T-helper 1 cell treated with Interleukin-12 subunit alpha and Interleukin-12 subunit beta and Interleukin-4 antibody, amounts not matched to agents 30 μg/mL and 1 μg/mL, for 36 hours (primary cell): ENCODE data around the gene KRTAP4-7.
"Not testable (repeated sequence)": the region's sequence is repeated elsewhere in the genome, so short reads cannot be mapped to it uniquely, and the experiment has no call there.

Experiments used
- H3K27ac Mint-ChIP-seq: one replicate; pipeline ENCODE4 v1.8.0; 2021; ENCODE audit warnings: mild to moderate bottlenecking, mixed read lengths
- H3K27me3 Mint-ChIP-seq: one replicate; pipeline ENCODE4 v1.8.0; 2021; ENCODE audit warnings: low read depth, mixed read lengths
- H3K36me3 Mint-ChIP-seq: one replicate; pipeline ENCODE4 v1.8.0; 2021; ENCODE audit warnings: low read depth, mixed read lengths
- H3K4me1 Mint-ChIP-seq: one replicate; pipeline ENCODE4 v1.8.0; 2021; ENCODE audit warnings: low read depth, mixed read lengths
- H3K4me3 Mint-ChIP-seq: one replicate; pipeline ENCODE4 v1.8.0; 2021; ENCODE audit warnings: mild to moderate bottlenecking, moderate library complexity, mixed read lengths
- H3K9me3 Mint-ChIP-seq: one replicate; pipeline ENCODE4 v1.8.0; 2021; ENCODE audit warnings: mixed read lengths

KRTAP4-7 gene

DNA sequence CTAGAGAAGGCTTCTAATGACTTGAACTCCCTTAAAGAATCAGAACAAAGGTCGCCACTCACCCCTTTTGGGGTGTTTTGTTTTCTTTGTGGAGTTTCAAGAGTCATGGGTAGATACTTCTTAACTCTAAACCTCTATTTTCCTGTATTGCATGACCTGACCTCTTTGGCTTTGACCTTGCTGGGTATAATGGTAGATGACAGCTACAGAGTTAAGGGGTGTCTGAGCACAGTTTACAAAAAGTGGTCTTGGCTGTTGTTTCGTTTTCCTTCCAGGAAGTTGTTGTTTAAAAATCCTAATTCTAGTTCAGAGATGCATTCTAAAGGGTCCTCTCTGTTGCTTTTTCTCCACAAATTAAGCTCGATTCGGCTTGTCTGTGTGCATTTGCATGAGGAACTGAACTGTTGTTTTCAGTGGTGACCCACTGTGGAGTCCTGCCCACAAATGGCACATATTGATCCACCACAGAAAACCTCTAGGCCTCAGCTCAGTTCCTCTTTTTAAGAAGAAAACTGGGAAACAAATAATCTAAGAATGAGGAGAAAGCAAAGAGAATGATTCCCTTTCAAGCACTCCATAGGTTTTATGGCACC, 4.9 kb downstream of the KRTAP4-7 start:
- not testable (repeated sequence) for H3K36me3 Mint-ChIP-seq, H3K4me3 Mint-ChIP-seq, H3K9me3 Mint-ChIP-seq, H3K4me1 Mint-ChIP-seq, H3K27ac Mint-ChIP-seq
- peaks cover 11% of the 10 kb centered on the region for H3K27me3 Mint-ChIP-seq

DNA sequence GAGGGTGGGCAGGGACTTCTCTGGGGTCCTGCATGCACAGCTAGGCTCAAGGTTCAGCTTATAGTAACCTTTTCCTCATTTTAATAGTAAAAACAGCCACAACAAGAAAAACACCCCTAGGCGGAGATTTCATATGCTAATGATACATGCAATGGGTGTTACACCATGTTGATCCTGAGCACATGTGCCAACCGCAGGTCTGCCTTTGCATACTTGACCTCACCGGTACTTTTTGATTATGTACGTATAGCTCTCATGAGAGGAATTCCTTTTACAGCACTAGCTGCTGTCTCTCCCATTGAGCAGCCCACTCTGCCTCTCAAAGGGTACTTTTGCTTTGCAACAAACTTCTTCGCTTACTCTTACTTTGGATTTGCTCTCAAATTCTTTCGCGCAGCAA, 12.1 kb downstream of the KRTAP4-7 start:
- H3K4me1 Mint-ChIP-seq = no peaks in the 10 kb centered on the region
- peaks cover 3% of the 10 kb centered on the region for H3K27me3 Mint-ChIP-seq
- no peak overlapping the region for H3K4me3 Mint-ChIP-seq
- peaks cover 5% of the 10 kb centered on the region for H3K9me3 Mint-ChIP-seq
- H3K36me3 Mint-ChIP-seq = no peaks in the 10 kb centered on the region
- no peak overlapping the region for H3K27ac Mint-ChIP-seq

DNA sequence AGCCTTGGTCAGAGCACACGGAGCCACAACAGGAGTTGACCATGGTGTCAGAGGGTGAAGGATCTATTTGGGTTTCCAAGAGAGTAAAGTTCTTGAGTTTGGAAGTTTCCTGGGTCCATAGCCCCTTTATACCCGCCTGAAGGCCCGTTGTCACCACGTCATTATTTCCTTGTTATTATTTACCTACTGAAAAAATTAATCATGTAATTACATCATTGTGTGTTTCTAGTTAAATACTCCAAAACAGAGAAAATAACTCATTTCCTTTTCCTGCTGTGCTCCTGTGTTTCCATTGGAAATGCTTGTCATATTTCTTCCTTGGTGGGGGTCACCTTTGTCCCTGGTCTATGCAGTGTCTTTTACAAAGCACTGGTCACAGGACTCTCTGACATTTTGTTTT, 14.1 kb downstream of the KRTAP4-7 start, which contains the start of gene KRTAP4-8:
Gene KRTAP4-8, minus strand, starts transcription at position 101 of the 400 bp plus-strand sequence. Its CDS starts 58 bp downstream, at position 43.
- Mint-ChIP-seq H3K27me3 (peaks cover 3% of the 10 kb centered on the region), H3K9me3 (peaks cover 1% of the 10 kb centered on the region), H3K4me3 (no peak within 1 kb of the TSS), H3K4me1 (no peaks in the 10 kb centered on the region), H3K27ac (no peak within 1 kb of the TSS), H3K36me3 (no peaks in the 10 kb centered on the region)

DNA sequence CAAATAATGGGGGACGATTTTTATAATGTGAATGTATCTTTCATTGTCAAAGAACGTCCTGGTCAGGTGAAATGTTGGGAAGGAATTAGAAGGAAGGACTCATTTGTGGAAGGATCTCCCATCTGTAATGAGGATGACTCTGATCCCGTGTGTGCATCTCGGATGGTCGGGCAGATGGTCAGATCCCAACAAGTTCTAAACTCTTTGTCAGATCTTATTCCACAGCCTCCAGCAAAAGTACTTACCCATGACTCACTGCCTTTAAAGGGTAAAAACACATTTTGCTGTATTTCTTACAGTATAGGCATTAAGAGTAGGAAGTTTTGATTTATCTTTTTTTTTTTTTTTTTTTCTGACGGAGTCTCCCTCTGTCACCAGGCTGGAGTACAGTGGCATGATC, 14.5 kb downstream of the KRTAP4-7 start:
- Mint-ChIP-seq H3K4me1 (no peaks in the 10 kb centered on the region), H3K4me3 (no peak overlapping the region), H3K36me3 (no peaks in the 10 kb centered on the region), H3K9me3 (no peaks in the 10 kb centered on the region), H3K27me3 (peaks cover 3% of the 10 kb centered on the region), H3K27ac (no peak overlapping the region)

DNA sequence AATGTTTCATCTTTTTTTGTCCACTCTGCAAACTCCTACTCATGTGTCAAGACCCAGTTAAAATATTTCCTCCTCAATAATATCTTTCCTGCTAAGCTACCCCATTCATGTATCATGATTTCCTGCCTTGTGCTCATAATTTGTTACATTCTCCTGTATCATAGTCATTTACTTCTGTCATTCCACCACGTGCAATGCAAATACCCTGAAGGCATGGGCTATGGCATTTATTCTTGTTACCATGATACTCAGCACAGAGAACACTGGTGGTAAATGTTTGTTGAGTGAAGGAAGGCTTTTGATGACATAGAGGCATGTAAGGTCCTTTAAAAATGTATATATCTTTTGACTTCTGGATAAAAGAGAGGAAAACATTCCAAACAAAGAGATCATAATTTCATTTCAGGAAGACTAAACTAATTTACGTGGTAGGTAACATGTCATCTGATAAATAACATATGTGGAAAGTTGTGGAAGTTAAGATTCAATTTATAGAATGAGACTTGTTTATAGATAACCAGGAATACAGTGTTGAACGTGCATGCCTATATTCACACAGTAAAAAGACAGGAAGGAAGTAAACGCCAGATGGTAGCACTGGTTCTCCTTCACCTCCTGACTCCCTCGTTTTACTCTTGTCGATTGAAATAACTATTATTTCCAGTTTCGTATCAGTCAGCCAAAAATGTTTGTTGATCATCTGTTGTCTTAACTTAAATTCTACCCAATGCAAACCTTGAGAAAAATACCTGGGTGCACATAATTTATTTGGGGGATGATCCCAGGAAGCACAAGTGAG, 15.9 kb downstream of the KRTAP4-7 start:
- H3K4me3 Mint-ChIP-seq, H3K9me3 Mint-ChIP-seq, H3K4me1 Mint-ChIP-seq, H3K27ac Mint-ChIP-seq, H3K36me3 Mint-ChIP-seq, H3K27me3 Mint-ChIP-seq: not testable (repeated sequence)

DNA sequence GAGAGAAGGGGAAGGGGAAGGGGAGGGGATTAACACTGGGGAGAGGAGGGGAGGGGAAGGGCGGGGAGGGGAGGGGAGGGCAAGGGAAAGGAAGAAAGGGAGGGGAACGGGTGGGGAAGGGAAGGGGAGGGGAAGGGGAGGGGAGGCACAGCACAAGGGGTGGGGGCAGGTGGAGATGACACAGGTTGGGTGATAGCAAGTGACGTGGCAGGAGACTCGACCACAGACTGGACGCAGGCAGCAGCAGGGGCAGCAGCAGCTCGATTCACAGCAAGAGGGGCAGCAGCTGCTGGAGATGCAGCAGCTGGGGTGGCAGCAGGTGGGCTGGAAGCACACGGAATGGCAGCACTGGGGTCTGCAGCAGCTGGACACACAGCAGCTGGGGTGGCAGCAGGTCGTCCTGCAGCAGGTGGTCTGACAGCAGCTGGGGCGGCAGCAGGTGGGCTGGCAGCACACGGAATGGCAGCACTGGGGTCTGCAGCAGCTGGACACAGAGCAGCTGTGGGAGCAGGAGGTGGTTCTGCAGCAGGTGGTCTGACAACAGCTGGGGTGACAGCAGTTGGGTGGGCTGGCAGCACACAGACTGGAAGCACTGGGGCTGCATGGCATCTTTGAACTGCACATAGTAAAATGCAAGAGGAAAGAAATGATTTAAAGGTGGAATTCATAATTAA, 17.8 kb downstream of the KRTAP4-7 start, which contains the start of gene KRTAP4-16:
Gene KRTAP4-16, minus strand, starts transcription at position 624 of the 674 bp plus-strand sequence. Its CDS starts 0 bp downstream, at position 624.
- Mint-ChIP-seq H3K4me3 (no peak within 1 kb of the TSS), H3K27ac (no peak within 1 kb of the TSS), H3K9me3 (no peaks in the 10 kb centered on the region), H3K36me3 (no peaks in the 10 kb centered on the region), H3K4me1 (no peaks in the 10 kb centered on the region), H3K27me3 (peaks cover 3% of the 10 kb centered on the region)

DNA sequence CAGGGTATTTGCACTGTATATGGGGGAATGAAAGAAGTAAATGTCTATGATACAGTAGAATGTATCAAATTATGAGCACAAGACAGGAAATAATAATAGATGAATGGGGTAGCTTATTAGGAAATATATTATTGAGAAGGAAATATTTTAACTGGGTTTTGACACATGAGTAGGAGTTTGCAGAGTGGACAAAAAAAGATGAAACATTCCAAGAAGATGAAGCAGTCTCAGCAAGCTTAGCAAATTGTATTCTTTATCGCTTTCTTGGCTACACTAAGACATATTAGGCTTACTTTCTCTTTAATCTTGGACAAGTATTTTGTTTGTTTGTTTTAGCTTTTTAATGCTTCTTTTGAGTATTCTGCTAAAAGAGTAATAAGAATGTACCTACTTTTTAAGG, 19.9 kb downstream of the KRTAP4-7 start:
- H3K27ac Mint-ChIP-seq = no peak overlapping the region
- H3K4me3 Mint-ChIP-seq = no peak overlapping the region
- H3K27me3 Mint-ChIP-seq = peaks cover 3% of the 10 kb centered on the region
- H3K36me3 Mint-ChIP-seq = no peaks in the 10 kb centered on the region
- H3K4me1 Mint-ChIP-seq = no peaks in the 10 kb centered on the region
- no peaks in the 10 kb centered on the region for H3K9me3 Mint-ChIP-seq

DNA sequence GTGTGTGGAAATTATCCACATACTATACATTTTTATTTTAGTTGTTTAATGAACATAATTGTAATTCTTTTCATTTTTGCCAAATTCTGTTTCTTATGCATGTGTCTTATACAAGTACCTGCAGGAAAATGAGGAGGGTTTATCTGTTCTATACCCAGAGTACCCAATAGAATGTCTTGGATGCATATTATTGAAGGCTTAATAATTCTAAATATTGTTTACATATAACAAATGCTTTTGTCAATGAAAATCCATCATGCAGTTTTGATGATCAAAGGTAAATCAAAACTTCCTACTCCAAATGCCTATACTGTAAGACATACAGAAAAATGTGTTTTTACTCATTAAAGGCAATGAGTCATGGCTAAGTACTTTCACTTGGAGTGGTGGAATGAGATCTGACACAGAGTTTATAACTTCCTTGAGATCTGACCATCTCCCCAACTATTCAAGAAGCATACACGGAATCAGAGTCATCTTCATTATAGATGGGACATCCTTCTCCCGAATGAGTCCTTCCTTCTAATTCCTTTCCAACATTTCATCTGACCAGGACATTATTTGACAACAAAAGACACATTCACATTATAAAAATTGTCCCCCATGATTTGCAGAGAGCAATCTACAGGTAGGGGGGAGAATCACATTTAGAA, 20.6 kb downstream of the KRTAP4-7 start:
- not testable (repeated sequence) for H3K27ac Mint-ChIP-seq, H3K4me1 Mint-ChIP-seq, H3K27me3 Mint-ChIP-seq, H3K9me3 Mint-ChIP-seq, H3K4me3 Mint-ChIP-seq, H3K36me3 Mint-ChIP-seq

DNA sequence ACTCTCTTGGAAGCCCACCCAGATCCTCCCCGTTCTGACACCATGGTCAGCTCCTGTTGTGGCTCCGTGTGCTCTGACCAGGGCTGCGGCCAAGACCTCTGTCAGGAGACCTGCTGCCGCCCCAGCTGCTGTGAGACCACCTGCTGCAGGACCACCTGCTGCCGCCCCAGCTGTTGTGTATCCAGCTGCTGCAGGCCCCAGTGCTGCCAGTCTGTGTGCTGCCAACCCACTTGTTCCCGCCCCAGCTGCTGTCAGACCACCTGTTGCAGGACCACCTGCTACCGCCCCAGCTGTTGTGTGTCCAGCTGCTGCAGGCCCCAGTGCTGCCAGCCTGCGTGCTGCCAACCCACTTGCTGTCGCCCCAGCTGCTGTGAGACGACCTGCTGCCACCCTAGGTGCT, 21.4 kb downstream of the KRTAP4-7 start, which contains the start of gene KRTAP4-9:
Gene KRTAP4-9, plus strand, starts transcription at position 43 of the 400 bp plus-strand sequence. Its CDS starts 0 bp downstream, at position 43.
- not testable (repeated sequence) for H3K27ac Mint-ChIP-seq, H3K9me3 Mint-ChIP-seq, H3K27me3 Mint-ChIP-seq, H3K4me1 Mint-ChIP-seq, H3K4me3 Mint-ChIP-seq, H3K36me3 Mint-ChIP-seq

DNA sequence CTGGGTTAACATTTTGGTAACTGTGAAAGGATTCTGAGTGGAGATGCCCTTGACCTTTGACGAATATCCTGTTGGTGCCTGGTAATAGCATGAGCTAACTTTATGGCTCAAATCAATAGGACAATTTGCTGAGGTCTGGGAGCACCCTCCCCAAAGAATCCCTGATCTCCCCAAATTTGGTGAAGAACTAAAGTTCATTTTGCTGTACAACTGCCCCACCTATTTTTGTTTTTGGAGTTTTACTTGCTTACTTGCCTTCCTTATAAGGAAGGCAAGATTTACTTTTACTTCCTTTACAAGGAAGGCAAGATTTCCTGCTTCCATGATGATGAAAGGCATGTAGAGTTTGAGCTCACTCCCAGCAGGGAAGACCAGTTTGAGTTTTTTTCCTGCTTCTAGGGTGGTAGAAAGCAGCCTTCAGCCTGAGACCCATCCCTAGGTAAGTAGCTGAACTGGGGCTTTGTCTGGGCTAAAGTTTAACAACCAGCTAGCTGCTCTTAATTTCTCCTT, 24.0 kb downstream of the KRTAP4-7 start:
- H3K4me1 Mint-ChIP-seq = no peaks in the 10 kb centered on the region
- H3K9me3 Mint-ChIP-seq = peaks cover 6% of the 10 kb centered on the region
- no peak overlapping the region for H3K4me3 Mint-ChIP-seq
- H3K36me3 Mint-ChIP-seq = no peaks in the 10 kb centered on the region
- H3K27ac Mint-ChIP-seq = no peak overlapping the region
- H3K27me3 Mint-ChIP-seq = peaks cover 8% of the 10 kb centered on the region

DNA sequence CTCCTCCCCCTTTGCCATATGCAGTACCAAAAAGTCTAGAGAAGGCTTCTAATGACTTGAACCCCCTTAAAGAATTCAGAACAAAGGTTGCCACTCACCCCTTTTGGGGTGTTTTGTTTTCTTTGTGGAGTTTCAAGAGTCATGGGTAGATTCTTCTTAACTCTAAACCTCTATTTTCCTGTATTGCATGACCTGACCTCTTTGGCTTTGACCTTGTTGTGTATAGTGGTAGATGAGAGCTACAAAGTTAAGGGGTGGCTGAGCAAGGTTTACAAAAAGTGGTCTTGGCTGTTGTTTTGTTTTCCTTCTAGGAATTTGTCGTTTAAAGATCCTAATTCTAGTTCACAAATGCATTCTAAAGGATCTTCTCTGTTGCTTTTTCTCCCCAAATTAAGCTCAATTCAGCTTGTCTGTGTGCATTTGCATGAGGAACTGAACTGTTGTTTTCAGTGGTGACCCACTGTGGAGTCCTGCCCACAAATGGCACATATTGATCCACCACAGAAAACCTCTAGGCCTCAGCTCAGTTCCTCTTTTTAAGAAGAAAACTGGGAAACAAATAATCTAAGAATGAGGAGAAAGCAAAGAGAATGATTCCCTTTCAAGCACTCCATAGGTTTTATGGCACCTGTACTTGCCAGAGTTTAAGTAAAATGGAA, 24.9 kb downstream of the KRTAP4-7 start:
- H3K9me3 Mint-ChIP-seq, H3K27ac Mint-ChIP-seq, H3K4me1 Mint-ChIP-seq, H3K27me3 Mint-ChIP-seq, H3K36me3 Mint-ChIP-seq, H3K4me3 Mint-ChIP-seq: not testable (repeated sequence)

DNA sequence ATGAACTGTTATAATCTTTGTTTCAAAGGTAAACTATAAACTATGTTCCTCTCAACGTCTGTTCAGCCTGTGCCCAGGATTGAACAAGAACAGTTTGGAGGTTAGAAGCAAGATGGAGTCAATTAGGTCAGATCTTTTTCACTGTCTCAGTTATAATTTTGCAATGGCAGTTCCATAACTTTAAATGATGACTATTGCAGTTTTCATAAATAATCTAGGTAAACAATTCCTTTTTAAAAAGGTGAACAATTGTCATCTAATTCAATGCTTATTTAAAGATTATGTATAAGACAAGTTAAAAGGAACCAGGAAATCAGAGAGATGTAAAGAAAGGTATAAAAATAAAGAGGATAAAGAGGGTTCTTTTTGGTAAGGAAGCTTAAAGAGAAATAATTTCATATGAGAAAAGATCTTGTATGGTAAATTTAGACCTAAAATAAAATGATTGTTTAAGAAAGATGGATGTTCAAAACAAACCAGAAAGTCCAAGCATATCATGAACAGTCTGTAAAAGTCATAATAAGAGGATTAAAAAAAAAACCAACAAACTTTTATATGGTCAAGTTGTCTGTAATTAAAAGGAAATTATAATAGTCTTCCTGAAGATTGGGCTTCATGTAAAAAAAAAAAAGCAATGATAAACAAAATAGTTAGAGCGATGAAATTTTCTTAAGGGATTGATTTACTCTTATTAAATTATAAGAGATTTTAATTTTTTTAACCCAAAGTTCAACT, 27.4 kb downstream of the KRTAP4-7 start:
- H3K27ac Mint-ChIP-seq = no peak overlapping the region
- peaks cover 6% of the 10 kb centered on the region for H3K9me3 Mint-ChIP-seq
- peaks cover 5% of the 10 kb centered on the region for H3K27me3 Mint-ChIP-seq
- H3K36me3 Mint-ChIP-seq = no peaks in the 10 kb centered on the region
- no peak overlapping the region for H3K4me3 Mint-ChIP-seq
- H3K4me1 Mint-ChIP-seq = no peaks in the 10 kb centered on the region

DNA sequence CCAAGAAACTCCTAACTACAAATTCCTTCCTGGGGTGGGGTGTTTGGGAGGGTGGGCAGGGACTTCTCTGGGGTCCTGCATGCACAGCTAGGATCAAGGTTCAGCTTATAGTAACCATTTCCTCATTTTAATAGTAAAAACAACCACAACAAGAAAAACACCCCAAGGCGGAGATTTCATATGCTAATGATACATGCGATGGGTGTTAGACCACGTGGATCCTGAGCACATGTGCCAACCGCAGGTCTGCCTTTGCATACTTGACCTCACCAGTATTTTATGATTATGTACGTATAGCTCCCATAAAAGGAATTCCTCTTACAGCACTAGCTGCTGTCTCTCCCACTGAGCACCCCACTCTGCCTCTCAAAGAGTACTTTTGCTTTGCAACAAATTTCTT, 32.3 kb downstream of the KRTAP4-7 start:
- H3K27me3 Mint-ChIP-seq = peaks cover 5% of the 10 kb centered on the region
- H3K9me3 Mint-ChIP-seq = peaks cover 6% of the 10 kb centered on the region
- H3K27ac Mint-ChIP-seq = no peak overlapping the region
- no peaks in the 10 kb centered on the region for H3K36me3 Mint-ChIP-seq
- H3K4me3 Mint-ChIP-seq = no peak overlapping the region
- H3K4me1 Mint-ChIP-seq = no peaks in the 10 kb centered on the region
